PC-3 (cell line): Measurements from ENCODE around the gene NCBP3. TPM values are rescaled to one million over a fixed set of nuclear protein-coding genes. Genes with fewer than 3 reads are reported as not detected.
A peak's percentile ranks its signal among the peaks of the same experiment; 100 is the strongest.

Experiments
- ATAC-seq: fragments of 200-7000 bp; cut with Tn5 transposase; 2 replicates; pipeline ENCODE4 v1.9.1; 2020; ENCODE audit warnings: mild to moderate bottlenecking, moderate library complexity
- BruUV-seq: library from RNA; stranded (reverse); fragments of 400-500 nt; replicated peaks from 2 replicates; lab custom pipeline; 2021; lab: Mats Ljungman, UMichigan
- CTCF ChIA-PET: fragments of 300-600 bp; sonication (Branson Sonifier 250); formaldehyde crosslinking; loops from one replicate; lab custom pipeline; 2022; ENCODE audit warnings: antibody characterized with exemption; lab: Charles Lee
- POLR2A ChIA-PET: fragments of 300-600 bp; sonication (Branson Sonifier 250); formaldehyde crosslinking; loops from one replicate; lab custom pipeline; 2022; ENCODE audit warnings: antibody characterized with exemption; ENCODE audit not compliant: unreplicated experiment; lab: Charles Lee
- DNase-seq: peaks from one replicate; pipeline ENCODE4 v3.0.0-alpha.2; 2015
- H2AFZ ChIP-seq: fragments of 300-600 bp; sonication (generic); 2 replicates; pipeline ENCODE4 v1.6.0; 2016; ENCODE audit warnings: antibody characterized with exemption, low read length
- H3F3A ChIP-seq: fragments of 300-600 bp; sonication (generic); one replicate; pipeline ENCODE4 v1.6.0; 2017; ENCODE audit warnings: antibody characterized with exemption, low read length, control low read depth, mild to moderate bottlenecking; ENCODE audit not compliant: unreplicated experiment
- H3K27ac ChIP-seq: fragments of 300-600 bp; sonication (generic); 2 replicates; pipeline ENCODE4 v1.5.1; 2016; ENCODE audit warnings: mild to moderate bottlenecking, low read length
- H3K27me3 ChIP-seq: fragments of 300-600 bp; sonication (generic); 2 replicates; pipeline ENCODE4 v1.6.1; 2016; ENCODE audit warnings: low read length, mixed read lengths
- H3K36me3 ChIP-seq: fragments of 300-600 bp; sonication (generic); 2 replicates; pipeline ENCODE4 v1.6.1; 2016; ENCODE audit warnings: low read depth, mixed run types, low read length, mixed read lengths
- H3K4me1 ChIP-seq: fragments of 300-600 bp; sonication (generic); 2 replicates; pipeline ENCODE4 v1.5.1; 2016; ENCODE audit warnings: low read length; ENCODE audit not compliant: insufficient read depth
- H3K4me2 ChIP-seq: fragments of 300-600 bp; sonication (generic); 2 replicates; pipeline ENCODE4 v1.6.0; 2016; ENCODE audit warnings: low read length
- H3K4me3 ChIP-seq: fragments of 300-600 bp; sonication (generic); 2 replicates; pipeline ENCODE4 v1.5.1; 2016; ENCODE audit warnings: mild to moderate bottlenecking, low read length, mixed read lengths
- H3K79me2 ChIP-seq: fragments of 300-600 bp; sonication (generic); 2 replicates; pipeline ENCODE4 v1.6.1; 2017; ENCODE audit warnings: low read length, mixed read lengths
- H3K9ac ChIP-seq: fragments of 300-600 bp; sonication (generic); 2 replicates; pipeline ENCODE4 v1.6.0; 2016; ENCODE audit warnings: mild to moderate bottlenecking, low read length
- H3K9me2 ChIP-seq: fragments of 300-600 bp; sonication (generic); replicated peaks from 2 replicates; pipeline ENCODE4 v1.6.1; 2016; ENCODE audit warnings: mixed run types, low read length, mixed read lengths
- H3K9me3 ChIP-seq: fragments of 300-600 bp; sonication (generic); 2 replicates; pipeline ENCODE4 v1.6.1; 2016; ENCODE audit warnings: low read length, mixed read lengths
- H4K20me1 ChIP-seq: fragments of 300-600 bp; sonication (generic); 2 replicates; pipeline ENCODE4 v1.6.1; 2016; ENCODE audit warnings: low read length, mixed read lengths
- CTCF ChIP-seq: fragments of 300-600 bp; sonication (generic); conservative IDR thresholded peaks from 2 replicates; pipeline ENCODE4 v1.5.1; 2017; ENCODE audit warnings: antibody characterized with exemption, low read depth, mild to moderate bottlenecking, low read length
- EZH2 ChIP-seq: fragments of 300-600 bp; sonication (generic); IDR thresholded peaks from one replicate; pipeline ENCODE4 v1.6.1; 2017; ENCODE audit warnings: antibody characterized with exemption, mild to moderate bottlenecking, low read length; ENCODE audit not compliant: unreplicated experiment
- EZH2phosphoT487 ChIP-seq: fragments of 300-600 bp; sonication (generic); IDR thresholded peaks from 2 replicates; pipeline ENCODE4 v1.6.1; 2018; ENCODE audit warnings: mild to moderate bottlenecking, antibody characterized with exemption, low read length, borderline replicate concordance
- intact Hi-C: fragments of 100-400 bp; cut with micrococcal nuclease; formaldehyde crosslinking; loops from 2 replicates; pipeline ENCODE4 v1.9.0; 2023
- total RNA-seq: library from RNA; depleted of rRNA; stranded (reverse); fragments of >200 nt; gene quantifications from 2 replicates; pipeline ENCODE4 v1.2.3, GENCODE V29; 2014

NCBP3 gene
- total RNA-seq, 1 experiment from 2014 or later, result 21.0 TPM

GRCh38 chr17:3812771-3813170, 33.3 kb downstream of the NCBP3 start:
- Histone ChIP-seq H3F3A (no peaks in the 10 kb centered on the region), H3K9me3 (no peaks in the 10 kb centered on the region), H3K9me2 (no peaks in the 10 kb centered on the region), H3K9ac (no peak overlapping the region), H3K4me3 (no peak overlapping the region), H3K4me2 (no peak overlapping the region), H2AFZ (no peak overlapping the region), H3K27me3 (no peaks in the 10 kb centered on the region), H3K4me1 (0 out of 2 replicates have a peak, but pooled peaks cover 7% of the 10 kb centered on the region), H4K20me1 (no peaks in the 10 kb centered on the region), H3K36me3 (peaks cover 9% of the 10 kb centered on the region; the same call in 1 of the 2 replicates), H3K27ac (no peak overlapping the region), H3K79me2 (no peaks in the 10 kb centered on the region)
- intact Hi-C loops, result no loop called here
- POLR2A ChIA-PET, result no interaction called here
- no peak for ATAC-seq
- no TSS peak for BruUV-seq
- CTCF ChIA-PET, result no interaction called here
- TF ChIP-seq CTCF, result no peak
- no peak for TF ChIP-seq EZH2
- no peak for TF ChIP-seq EZH2phosphoT487
- DNase-seq, result no peak

GRCh38 chr17:3812284-3812683, 33.8 kb downstream of the NCBP3 start:
- Histone ChIP-seq H3K27ac (no peak overlapping the region), H3K4me1 (0 out of 2 replicates have a peak, but pooled peaks cover 7% of the 10 kb centered on the region), H3K9me2 (no peaks in the 10 kb centered on the region), H4K20me1 (no peaks in the 10 kb centered on the region), H3K4me2 (no peak overlapping the region), H3K4me3 (no peak overlapping the region), H3K36me3 (peaks cover 9% of the 10 kb centered on the region; the same call in 1 of the 2 replicates), H3F3A (no peaks in the 10 kb centered on the region), H2AFZ (no peak overlapping the region), H3K9ac (no peak overlapping the region), H3K9me3 (no peaks in the 10 kb centered on the region), H3K27me3 (no peaks in the 10 kb centered on the region), H3K79me2 (no peaks in the 10 kb centered on the region)
- intact Hi-C loops, result no loop called here
- ChIA-PET POLR2A (no interaction called here), CTCF (no interaction called here)
- no peak for TF ChIP-seq EZH2
- no peak for TF ChIP-seq EZH2phosphoT487
- no peak for TF ChIP-seq CTCF
- ATAC-seq, result no peak
- no peak for DNase-seq
- TSS peak; percentile 25 for BruUV-seq

- H2AFZ ChIP-seq, result no peak overlapping the region
- H3K9me3 ChIP-seq, result no peaks in the 10 kb centered on the region
- no peak overlapping the region for H3K9ac ChIP-seq
- ATAC-seq (no peak), DNase-seq (no peak)
- no TSS peak for BruUV-seq
- no peaks in the 10 kb centered on the region for H4K20me1 ChIP-seq
- ChIA-PET POLR2A (no interaction called here), CTCF (no interaction called here)
- no peak overlapping the region for H3K27ac ChIP-seq
- H3K4me2 ChIP-seq, result no peak overlapping the region
- H3K36me3 ChIP-seq, result peaks cover 2% of the 10 kb centered on the region; the same call in 1 of the 2 replicates
- TF ChIP-seq CTCF (no peak), EZH2phosphoT487 (no peak), EZH2 (no peak)
- no peaks in the 10 kb centered on the region for H3K79me2 ChIP-seq
- H3K9me2 ChIP-seq, result no peaks in the 10 kb centered on the region
- no peaks in the 10 kb centered on the region for H3F3A ChIP-seq
- intact Hi-C loops, result no loop called here
- no peak overlapping the region for H3K4me3 ChIP-seq
- 0 out of 2 replicates have a peak, but pooled peaks cover 7% of the 10 kb centered on the region for H3K4me1 ChIP-seq
- H3K27me3 ChIP-seq, result no peaks in the 10 kb centered on the region
Observed at GRCh38 chr17:3810019-3810418, 36.0 kb downstream of the NCBP3 start.
